RCC 7860 (cell line): ENCODE measurements around the gene PTBP3.

Experiments
- DNase-seq: peaks from one replicate; pipeline ENCODE4 v3.0.0-alpha.2; 2015; ENCODE audit warnings: low spot score
- FAIRE-seq: peaks from 2 replicates; lab custom pipeline; 2012; peaks lifted over from hg19 to GRCh38; lab: Jason Lieb, UNC

Gene PTBP3

DNA sequence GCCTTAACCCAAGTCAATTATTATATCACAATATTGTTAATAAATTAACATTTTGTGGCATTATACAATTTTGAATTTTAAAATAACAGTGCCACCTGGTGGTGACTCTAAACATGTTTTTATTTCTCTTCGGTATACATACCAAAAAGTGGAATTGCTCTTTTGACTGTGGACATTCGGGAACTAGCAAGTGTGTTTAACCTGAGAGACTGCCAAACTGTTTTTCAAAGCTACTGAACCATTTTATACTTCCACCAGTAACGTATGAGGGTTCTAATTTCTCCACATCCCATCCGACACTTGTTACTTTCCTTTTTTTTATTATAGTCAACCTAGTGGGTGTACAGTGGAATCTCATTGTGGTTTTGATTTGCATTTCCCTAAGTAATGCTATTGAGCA lies 28.2 kb upstream of the PTBP3 start:
- FAIRE-seq (peak; percentile 88), DNase-seq (peak; percentile 50)

GRCh38 chr9:112360047-112360804 lies 26.8 kb upstream of the PTBP3 start:
- DNase-seq: peak; percentile 56
- FAIRE-seq: peak; percentile 89

GRCh38 chr9:112355427-112355897 lies 22.0 kb upstream of the PTBP3 start:
- DNase-seq: no peak
- FAIRE-seq: no peak

DNA sequence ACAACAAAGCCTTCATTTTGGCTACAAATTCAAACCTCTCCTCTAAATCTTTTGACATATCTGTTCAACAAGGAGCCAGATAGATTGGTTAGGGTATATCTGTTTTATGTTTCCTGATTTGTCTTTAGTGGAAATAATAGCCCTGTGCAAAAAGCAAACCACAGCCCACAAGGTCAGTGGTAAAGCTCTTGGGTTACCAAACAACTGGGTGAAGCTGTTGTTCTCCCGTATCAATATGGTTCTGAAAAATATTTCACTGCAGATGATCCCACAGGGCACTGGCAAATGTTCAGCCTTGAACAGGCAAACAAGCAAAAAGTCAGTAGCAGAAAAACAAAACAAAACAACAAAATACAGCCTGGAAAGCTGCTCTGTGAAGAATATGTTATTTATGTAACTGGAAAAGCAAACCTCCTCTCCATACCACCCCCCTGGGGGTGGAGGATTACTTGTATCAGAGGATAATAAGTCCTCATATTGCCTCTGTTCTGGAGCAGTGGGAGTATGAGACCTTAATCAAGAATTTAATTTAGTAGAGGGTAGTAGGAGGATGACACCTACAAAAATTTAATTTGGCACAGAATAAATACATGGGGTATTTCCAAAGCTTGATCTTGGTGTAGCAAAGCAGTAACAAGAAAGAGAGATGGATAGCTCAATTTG lies 20.8 kb upstream of the PTBP3 start:
- FAIRE-seq (no peak), DNase-seq (no peak)

- FAIRE-seq (no peak), DNase-seq (no peak)
Measured at GRCh38 chr9:112352209-112352608, 18.8 kb upstream of the PTBP3 start.

DNA sequence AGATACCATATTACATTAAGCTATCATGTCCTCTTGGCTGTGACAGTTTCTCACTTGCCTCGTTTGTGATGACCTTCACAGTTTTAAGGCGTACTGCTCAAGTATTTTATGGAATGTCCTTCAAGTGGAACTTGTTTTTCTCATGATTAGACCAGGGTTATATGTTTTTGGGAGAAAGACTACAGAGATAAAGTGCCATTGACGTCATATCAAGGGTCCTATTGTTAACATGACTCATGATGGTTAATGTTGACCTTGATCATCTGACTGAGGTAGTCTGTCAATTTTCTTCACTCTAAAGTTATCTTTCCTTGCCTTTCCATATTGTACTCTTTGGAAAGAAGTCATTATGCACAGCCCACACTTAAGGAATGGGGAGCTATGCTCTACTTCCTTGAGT lies 17.8 kb upstream of the PTBP3 start:
- DNase-seq (no peak), FAIRE-seq (no peak)

DNA sequence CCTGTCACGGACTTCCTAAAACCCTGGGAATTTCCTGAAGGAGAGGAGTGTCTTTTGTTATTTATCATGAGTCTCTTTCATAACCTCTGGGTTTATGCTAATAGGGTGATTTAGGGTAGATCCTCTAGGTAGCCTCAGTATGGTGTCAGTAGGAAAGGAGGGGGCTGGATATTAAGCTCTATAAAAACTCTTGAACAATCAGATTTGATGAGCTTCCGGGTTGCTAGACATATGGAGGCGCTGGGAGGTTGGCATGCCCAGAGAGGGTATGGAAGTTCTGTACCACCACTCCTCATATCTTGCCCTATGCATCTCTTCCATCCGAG lies 15.6 kb upstream of the PTBP3 start:
- no peak for FAIRE-seq
- DNase-seq: no peak

DNA sequence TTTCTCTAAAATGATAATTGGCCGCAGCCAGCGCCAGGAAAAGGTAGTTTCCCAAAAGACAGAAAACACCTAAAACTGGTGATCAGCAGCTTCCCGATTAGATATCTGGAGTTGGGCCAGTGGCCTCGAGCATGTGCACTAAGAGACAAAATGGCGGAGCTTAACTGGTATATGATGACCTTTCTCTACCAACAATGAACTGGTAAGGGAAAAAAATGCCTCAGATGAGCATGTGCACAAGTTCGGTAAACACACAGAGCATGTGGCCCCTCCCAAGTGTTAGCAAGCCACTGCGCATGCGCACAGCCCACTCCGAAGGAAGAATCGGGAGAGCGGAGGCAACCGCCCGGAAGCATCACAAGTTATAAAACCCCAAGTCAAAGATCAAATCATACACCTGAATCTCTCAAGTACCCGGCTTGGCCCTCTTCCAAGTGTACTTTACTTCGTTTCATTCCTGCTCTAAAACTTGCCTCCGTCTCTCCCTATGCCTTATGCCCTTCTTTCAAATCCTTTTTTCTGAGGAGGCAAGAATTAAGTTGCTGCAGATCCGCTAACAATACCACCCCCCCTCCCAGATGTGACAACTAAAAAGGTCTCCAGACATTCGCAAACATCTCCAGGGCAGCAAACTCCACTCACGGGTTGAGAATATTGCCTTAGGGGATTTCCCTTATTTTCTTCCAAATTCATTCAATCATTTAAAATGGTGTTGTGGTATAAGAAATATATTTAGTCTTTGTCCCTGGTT lies 15.0 kb upstream of the PTBP3 start:
- DNase-seq (no peak), FAIRE-seq (no peak)

DNA sequence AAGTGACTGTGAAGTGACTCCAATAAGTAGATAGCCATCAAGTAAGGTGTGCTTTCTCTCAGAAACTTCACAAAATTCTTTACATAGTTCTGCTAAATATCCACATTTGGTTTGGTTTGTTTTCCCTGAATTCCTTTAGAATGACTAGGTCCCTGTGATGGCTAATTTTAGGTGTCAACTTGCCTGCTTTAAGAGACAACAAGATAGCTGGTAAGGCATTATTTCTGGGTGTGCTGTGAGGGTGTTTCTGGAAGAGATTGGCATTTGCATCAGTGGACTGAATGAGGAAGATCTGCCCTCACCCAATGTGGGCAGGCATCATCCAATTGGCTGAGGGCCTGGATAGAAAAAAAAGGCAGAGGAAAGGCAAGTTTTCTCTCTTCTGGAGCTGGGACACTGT lies 8.3 kb upstream of the PTBP3 start:
- FAIRE-seq: peak; percentile 51
- peak; percentile 71 for DNase-seq

DNA sequence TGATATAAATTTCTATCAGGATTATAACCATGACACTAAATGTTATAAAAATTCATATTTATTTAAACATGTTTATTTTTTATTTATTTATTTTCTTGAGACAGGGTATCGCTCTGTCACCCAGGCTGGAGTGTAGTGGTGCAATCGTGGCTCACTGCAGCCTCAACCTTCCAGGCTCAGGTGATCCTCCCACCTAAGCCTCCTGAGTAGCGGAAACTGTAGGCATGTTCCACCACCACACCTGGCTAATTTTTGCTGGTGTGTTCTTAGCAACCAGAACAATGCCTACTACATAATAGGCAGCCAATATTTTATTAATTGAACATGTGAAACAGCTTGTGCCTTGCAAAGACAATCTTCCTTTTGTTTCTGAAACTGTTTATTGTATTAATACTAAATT lies 6.5 kb upstream of the PTBP3 start:
- no peak for FAIRE-seq

DNA sequence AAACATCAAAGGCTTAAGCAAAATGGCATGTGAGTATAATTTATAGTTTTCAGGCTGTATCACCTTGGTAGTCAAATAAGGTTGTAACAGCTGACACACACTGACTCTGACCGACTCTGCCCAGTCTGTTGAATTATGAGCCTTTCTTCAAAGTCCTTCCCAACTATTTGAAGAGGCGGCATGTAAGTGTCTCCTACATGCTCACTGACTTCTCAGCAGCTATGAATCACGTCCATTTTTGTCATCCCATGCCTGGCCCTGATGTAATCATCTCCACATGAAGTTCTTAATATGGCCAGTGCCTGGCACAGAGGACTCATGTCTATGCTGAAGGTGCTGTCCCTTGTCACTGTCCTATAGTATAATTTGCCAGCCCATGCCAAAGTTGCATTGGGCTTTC lies 5.1 kb upstream of the PTBP3 start:
- FAIRE-seq (peak; percentile 87), DNase-seq (peak; percentile 88)

More for the DNA sequence above, 6.5 kb upstream of the PTBP3 start:
- DNase-seq: no peak

GRCh38 chr9:112337547-112337946 lies 4.1 kb upstream of the PTBP3 start:
- DNase-seq (no peak), FAIRE-seq (peak; percentile 45)

DNA sequence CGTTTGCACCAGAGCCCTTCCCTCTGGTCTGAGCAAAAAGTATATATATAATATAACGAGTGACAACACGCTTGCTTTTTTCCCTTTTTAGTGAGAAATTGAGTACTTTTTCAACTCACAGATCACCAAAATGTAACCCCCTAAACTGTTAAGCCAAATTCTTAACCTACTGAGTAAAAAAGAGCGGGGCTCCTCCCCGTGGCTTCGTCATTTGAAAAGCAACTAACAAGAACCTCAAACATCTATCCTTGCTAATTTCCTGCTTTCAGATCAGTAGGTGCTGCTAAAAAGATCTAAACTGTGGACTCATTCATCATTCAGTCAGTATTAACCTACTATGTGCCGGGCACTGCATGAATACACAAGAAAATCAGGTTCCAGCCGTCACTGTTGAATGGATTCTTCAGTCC lies 1.0 kb upstream of the PTBP3 start:
- FAIRE-seq: peak; percentile 63
- DNase-seq: peak; percentile 56

DNA sequence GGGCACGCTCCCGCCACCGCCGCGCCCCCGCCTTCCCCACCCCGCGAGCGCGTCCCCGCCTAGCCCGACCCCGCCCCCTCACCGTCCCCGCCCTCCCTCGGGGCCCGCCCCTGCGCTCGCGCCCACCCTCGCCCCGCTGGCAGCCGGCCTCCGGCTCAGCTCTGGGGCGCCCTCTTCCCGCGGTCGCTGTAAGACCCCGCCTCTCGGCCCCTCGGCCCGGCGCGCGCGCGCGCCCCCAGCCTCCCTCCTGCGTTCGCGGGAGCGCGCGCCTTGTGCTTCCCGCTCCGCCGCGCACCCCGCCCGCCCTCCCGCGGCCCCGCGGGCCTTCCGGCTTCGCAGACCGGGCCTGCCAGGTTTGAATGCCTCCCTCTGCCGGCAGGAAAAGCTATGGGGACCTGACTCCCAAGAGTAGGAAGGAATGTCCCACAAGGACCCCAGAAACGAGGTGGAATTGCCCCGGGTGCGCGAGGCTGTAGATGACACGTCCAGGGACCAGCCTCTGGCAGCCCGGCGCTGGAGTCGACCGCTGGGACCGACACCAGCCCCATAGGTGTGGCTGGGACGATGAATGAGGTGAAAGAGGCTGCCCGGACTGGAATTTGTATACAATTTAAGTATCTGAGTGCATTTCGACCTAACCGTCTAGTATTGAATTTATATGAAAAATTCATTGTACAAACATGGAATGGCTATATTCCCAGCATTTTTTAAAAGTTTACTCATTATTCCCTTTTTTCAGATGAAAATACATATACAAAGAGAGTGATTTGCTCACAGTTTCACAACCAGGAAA lies 416 bp upstream of the PTBP3 start:
- DNase-seq: peak; percentile 88
- no peak for FAIRE-seq

- no peak for DNase-seq
- no peak for FAIRE-seq
Measured at GRCh38 chr9:112332674-112332976, 794 bp downstream of the PTBP3 start.

- no peak for DNase-seq
- peak; percentile 32 for FAIRE-seq
Measured at GRCh38 chr9:112332214-112332613, 1.2 kb downstream of the PTBP3 start.

DNA sequence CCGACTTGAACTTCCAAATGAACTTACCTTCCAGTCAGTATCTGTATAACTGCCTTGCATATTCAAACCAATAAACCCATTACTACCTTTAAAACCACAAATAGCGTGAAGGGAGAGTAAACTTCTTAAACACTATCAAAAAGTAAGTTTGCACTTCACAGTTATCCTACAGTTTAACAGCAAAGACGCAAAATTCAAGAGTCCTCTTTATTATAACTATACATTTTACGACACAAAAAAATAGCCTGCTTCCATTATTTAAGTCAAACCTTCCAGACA lies 1.8 kb downstream of the PTBP3 start:
- FAIRE-seq (no peak), DNase-seq (no peak)

DNA sequence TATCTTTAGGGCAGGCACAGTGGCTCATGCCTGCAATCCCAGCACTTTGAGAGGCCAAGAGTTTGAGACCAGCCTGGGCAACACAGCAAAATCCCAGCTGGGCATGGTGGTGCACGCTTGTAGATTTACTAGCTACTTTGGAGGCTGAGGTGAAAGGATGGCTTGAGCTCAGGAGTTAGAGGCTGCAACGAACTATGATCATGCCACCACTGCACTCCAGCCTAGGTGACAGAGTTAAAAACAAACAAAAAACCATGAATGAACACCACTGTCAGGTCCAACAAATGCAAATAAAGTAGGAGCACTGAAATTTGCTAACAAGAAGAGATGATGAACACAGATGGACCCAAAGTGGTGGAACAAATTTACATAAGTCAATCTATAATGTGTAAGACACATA lies 4.9 kb downstream of the PTBP3 start:
- FAIRE-seq (no peak), DNase-seq (no peak)

DNA sequence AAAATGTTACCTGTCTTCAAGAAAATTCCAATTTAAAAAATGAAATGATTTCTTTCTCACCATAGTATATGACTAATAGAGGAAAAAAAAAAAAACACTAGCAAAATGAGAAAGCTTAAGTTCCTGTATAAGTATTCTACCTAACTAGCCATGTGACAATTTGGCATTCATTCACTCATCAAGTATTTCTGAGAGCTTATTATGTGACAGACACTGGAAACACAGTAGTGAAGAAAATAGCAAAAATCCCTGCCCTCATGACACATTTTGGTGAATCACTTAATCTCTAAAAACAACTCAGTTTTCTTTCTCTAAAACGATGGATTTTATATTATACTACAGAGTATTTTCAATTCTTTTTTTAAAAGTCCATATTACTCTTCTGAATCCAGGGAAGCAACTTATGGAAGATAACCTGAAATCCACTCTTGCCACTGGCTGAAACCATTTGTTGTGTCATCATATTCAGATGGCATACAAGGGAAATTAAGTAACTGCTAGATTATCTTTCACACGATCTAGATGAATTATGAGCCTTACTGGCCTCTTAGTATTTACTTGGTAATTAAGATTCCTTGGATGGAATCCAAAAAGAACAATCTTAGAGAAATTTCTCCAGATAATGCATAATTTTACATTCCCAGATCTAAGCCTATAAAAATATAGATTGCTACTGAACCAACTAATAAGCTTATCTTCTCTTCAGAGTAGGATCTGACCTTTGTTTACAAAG lies 5.5 kb downstream of the PTBP3 start:
- FAIRE-seq (peak; percentile 72), DNase-seq (no peak)

DNA sequence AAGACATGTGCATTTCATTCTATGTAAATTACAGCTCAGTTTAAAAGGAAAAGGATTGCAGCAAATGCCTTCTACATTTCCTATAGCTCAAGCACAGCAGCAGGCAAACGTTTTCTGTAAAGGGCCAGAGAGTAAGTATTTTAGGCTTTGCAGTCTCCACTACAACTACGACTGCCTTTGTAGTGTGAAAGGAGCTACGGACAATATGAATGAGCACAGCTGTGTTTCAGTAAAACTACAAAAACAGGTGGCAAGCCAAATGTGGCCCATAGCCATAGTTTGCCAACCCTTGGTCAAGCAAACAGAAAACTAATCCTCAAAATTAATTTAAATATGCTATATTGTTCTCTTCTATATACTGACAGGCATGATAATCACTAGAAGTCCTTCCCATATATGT lies 7.2 kb downstream of the PTBP3 start:
- FAIRE-seq (no peak), DNase-seq (no peak)

GRCh38 chr9:112325600-112325999 lies 7.8 kb downstream of the PTBP3 start:
- FAIRE-seq: no peak
- no peak for DNase-seq
